Measurements from ENCODE around the gene CAPZB.

Gene CAPZB

GRCh38 chr1:19321071-19321470 lies 164.3 kb downstream of the CAPZB start:
- Histone ChIP-seq H3K9me3 (no peaks in the 10 kb centered on the region), H3K27ac (no peak overlapping the region), H3K27me3 (no peaks in the 10 kb centered on the region), H3K4me3 (ENCODE audit: low read depth in 1 of 2, low read length in 1 of 2) (no peak overlapping the region), H3K36me3 (peaks cover 61% of the 10 kb centered on the region), H3K4me1 (ENCODE audit: control insufficient read depth in 1 of 2, insufficient read depth in 1 of 2, low read depth in 1 of 2, low read length in 1 of 2) (peaks cover 6 to 13% of the 10 kb centered on the region in 2 experiments)
- TF ChIP-seq CTCF (IDR thresholded peaks at IDR 0.05) = no peak

GRCh38 chr1:19319196-19319595 lies 166.1 kb downstream of the CAPZB start:
- Histone ChIP-seq H3K4me3 (ENCODE audit: low read depth in 1 of 2, low read length in 1 of 2) (no peak overlapping the region), H3K27ac (no peak overlapping the region), H3K36me3 (peaks cover 42% of the 10 kb centered on the region), H3K27me3 (no peaks in the 10 kb centered on the region), H3K9me3 (no peaks in the 10 kb centered on the region), H3K4me1 (ENCODE audit: control insufficient read depth in 1 of 2, insufficient read depth in 1 of 2, low read depth in 1 of 2, low read length in 1 of 2) (peaks cover 24 to 31% of the 10 kb centered on the region in 2 experiments)
- no peak for TF ChIP-seq CTCF (IDR thresholded peaks at IDR 0.05)

GRCh38 chr1:19317126-19317910 lies 168.0 kb downstream of the CAPZB start:
- Histone ChIP-seq H3K27ac (no peak overlapping the region), H3K4me1 (ENCODE audit: control insufficient read depth in 1 of 2, insufficient read depth in 1 of 2, low read depth in 1 of 2, low read length in 1 of 2) (peaks cover 43 to 49% of the 10 kb centered on the region in 2 experiments), H3K4me3 (ENCODE audit: low read depth in 1 of 2, low read length in 1 of 2) (no peak overlapping the region), H3K9me3 (no peaks in the 10 kb centered on the region), H3K36me3 (peaks cover 32% of the 10 kb centered on the region), H3K27me3 (no peaks in the 10 kb centered on the region)
- no peak for TF ChIP-seq CTCF (IDR thresholded peaks at IDR 0.05)

GRCh38 chr1:19315378-19316198 lies 169.8 kb downstream of the CAPZB start:
- Histone ChIP-seq H3K4me1 (ENCODE audit: control insufficient read depth in 1 of 2, insufficient read depth in 1 of 2, low read depth in 1 of 2, low read length in 1 of 2) (peaks cover 52 to 59% of the 10 kb centered on the region in 2 experiments), H3K27me3 (no peaks in the 10 kb centered on the region), H3K9me3 (no peaks in the 10 kb centered on the region), H3K4me3 (ENCODE audit: low read depth in 1 of 2, low read length in 1 of 2) (peak overlapping the region in 1 of 2 experiments; percentile 28), H3K36me3 (peaks cover 28% of the 10 kb centered on the region), H3K27ac (peak overlapping the region; percentile 81)
- no peak for TF ChIP-seq CTCF (IDR thresholded peaks at IDR 0.05)

GRCh38 chr1:19313961-19314882 lies 171.1 kb downstream of the CAPZB start:
- no peaks in the 10 kb centered on the region for H3K27me3 ChIP-seq
- no peaks in the 10 kb centered on the region for H3K9me3 ChIP-seq
- peaks cover 21% of the 10 kb centered on the region for H3K36me3 ChIP-seq
- peaks cover 52 to 59% of the 10 kb centered on the region in 2 experiments for H3K4me1 ChIP-seq (ENCODE audit: control insufficient read depth in 1 of 2, insufficient read depth in 1 of 2, low read depth in 1 of 2, low read length in 1 of 2)
- H3K27ac ChIP-seq = peak overlapping the region; percentile 81
- TF ChIP-seq CTCF (IDR thresholded peaks at IDR 0.05) = no peak
- no peak overlapping the region for H3K4me3 ChIP-seq (ENCODE audit: low read depth in 1 of 2, low read length in 1 of 2)

Measured in neutrophil (primary cell).